ENCODE data around the gene DYNLT5.

DNA sequence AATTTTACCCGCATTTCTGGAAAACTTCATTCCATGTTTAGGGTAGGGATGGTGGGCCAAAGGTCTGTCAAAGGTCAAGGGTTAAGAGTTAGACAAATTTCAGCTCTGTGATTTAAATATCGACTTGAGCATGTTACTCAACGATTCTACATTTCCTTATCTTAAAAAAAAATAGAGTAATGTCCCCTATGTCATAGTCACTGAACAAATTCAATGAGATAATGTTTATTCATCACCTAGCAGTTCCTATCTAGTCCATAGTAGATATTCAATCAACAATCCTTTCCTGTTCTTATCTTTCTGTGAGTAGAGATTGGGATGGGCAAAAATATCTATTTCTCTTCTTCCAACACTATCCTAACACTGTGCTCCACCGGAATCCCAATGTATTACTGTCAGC, 1.1 kb upstream of the DYNLT5 start:
- no peak for TF ChIP-seq EZH2 (IDR thresholded peaks at IDR 0.05; ENCODE audit: low read length)
- TF ChIP-seq, protein P1, sequence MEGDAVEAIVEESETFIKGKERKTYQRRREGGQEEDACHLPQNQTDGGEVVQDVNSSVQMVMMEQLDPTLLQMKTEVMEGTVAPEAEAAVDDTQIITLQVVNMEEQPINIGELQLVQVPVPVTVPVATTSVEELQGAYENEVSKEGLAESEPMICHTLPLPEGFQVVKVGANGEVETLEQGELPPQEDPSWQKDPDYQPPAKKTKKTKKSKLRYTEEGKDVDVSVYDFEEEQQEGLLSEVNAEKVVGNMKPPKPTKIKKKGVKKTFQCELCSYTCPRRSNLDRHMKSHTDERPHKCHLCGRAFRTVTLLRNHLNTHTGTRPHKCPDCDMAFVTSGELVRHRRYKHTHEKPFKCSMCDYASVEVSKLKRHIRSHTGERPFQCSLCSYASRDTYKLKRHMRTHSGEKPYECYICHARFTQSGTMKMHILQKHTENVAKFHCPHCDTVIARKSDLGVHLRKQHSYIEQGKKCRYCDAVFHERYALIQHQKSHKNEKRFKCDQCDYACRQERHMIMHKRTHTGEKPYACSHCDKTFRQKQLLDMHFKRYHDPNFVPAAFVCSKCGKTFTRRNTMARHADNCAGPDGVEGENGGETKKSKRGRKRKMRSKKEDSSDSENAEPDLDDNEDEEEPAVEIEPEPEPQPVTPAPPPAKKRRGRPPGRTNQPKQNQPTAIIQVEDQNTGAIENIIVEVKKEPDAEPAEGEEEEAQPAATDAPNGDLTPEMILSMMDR (optimal IDR thresholded peaks at IDR 0.05 in 1 of 3, IDR thresholded peaks at IDR 0.05 in 1 of 3, conservative IDR thresholded peaks at IDR 0.05 in 1 of 3; ENCODE audit: extremely low read depth in 1 of 3, insufficient read depth in 2 of 3, low read length in 3 of 3), result no peak

Measured in keratinocyte (primary cell).